ENCODE data around the gene RAB6B.

DNA sequence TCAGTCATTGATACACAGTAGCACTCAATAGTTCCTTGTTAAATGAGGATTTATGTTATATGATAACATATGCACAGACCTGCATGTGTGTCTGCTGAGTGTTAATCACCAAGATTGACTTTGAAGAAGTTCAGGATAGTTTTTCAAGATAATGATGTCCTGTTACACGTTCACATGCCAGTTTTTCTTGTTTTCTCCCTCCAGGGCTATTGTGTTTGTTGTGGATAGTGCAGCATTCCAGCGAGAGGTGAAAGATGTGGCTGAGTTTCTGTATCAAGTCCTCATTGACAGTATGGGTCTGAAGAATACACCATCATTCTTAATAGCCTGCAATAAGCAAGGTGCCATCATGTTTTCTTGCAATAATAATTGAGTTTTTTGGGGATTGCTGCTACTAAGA is 80.3 kb downstream of the RAB6B start:
- TF ChIP-seq, protein P1, sequence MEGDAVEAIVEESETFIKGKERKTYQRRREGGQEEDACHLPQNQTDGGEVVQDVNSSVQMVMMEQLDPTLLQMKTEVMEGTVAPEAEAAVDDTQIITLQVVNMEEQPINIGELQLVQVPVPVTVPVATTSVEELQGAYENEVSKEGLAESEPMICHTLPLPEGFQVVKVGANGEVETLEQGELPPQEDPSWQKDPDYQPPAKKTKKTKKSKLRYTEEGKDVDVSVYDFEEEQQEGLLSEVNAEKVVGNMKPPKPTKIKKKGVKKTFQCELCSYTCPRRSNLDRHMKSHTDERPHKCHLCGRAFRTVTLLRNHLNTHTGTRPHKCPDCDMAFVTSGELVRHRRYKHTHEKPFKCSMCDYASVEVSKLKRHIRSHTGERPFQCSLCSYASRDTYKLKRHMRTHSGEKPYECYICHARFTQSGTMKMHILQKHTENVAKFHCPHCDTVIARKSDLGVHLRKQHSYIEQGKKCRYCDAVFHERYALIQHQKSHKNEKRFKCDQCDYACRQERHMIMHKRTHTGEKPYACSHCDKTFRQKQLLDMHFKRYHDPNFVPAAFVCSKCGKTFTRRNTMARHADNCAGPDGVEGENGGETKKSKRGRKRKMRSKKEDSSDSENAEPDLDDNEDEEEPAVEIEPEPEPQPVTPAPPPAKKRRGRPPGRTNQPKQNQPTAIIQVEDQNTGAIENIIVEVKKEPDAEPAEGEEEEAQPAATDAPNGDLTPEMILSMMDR (conservative IDR thresholded peaks at IDR 0.05; ENCODE audit: low read depth, low read length), result no peak
- TF ChIP-seq MAFK (IDR thresholded peaks at IDR 0.05; ENCODE audit: low read depth, low read length), result no peak
- no peak for TF ChIP-seq RAD21 (IDR thresholded peaks at IDR 0.05; ENCODE audit: low read length)
- no peak for TF ChIP-seq POLR2A (IDR thresholded peaks at IDR 0.05; ENCODE audit: low read depth, low read length)
- TF ChIP-seq RFX5 (IDR thresholded peaks at IDR 0.05; ENCODE audit: low read depth, low read length), result no peak
- TF ChIP-seq, protein P2, sequence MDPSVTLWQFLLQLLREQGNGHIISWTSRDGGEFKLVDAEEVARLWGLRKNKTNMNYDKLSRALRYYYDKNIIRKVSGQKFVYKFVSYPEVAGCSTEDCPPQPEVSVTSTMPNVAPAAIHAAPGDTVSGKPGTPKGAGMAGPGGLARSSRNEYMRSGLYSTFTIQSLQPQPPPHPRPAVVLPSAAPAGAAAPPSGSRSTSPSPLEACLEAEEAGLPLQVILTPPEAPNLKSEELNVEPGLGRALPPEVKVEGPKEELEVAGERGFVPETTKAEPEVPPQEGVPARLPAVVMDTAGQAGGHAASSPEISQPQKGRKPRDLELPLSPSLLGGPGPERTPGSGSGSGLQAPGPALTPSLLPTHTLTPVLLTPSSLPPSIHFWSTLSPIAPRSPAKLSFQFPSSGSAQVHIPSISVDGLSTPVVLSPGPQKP (IDR thresholded peaks at IDR 0.05; ENCODE audit: borderline replicate concordance, low read depth, low read length), result no peak
